ENCODE data around the gene LATS1.
"Not testable (repeated sequence)": the region's sequence is repeated elsewhere in the genome, so short reads cannot be mapped to it uniquely, and the experiment has no call there.

LATS1 gene

GRCh38 chr6:149750136-149750609 is 32.3 kb upstream of the LATS1 start:
- Mint-ChIP-seq H3K27me3 (ENCODE audit: low read depth) (no peaks in the 10 kb centered on the region), H3K9me3 (no peaks in the 10 kb centered on the region), H3K27ac (peak overlapping the region; percentile 65 to 92 (median 84)), H3K4me1 (peaks cover 25% of the 10 kb centered on the region), H3K36me3 (ENCODE audit: low read depth) (no peaks in the 10 kb centered on the region), H3K4me3 (peak overlapping the region; percentile 94 to 100 (median 100))
- TF ChIP-seq, protein P1, sequence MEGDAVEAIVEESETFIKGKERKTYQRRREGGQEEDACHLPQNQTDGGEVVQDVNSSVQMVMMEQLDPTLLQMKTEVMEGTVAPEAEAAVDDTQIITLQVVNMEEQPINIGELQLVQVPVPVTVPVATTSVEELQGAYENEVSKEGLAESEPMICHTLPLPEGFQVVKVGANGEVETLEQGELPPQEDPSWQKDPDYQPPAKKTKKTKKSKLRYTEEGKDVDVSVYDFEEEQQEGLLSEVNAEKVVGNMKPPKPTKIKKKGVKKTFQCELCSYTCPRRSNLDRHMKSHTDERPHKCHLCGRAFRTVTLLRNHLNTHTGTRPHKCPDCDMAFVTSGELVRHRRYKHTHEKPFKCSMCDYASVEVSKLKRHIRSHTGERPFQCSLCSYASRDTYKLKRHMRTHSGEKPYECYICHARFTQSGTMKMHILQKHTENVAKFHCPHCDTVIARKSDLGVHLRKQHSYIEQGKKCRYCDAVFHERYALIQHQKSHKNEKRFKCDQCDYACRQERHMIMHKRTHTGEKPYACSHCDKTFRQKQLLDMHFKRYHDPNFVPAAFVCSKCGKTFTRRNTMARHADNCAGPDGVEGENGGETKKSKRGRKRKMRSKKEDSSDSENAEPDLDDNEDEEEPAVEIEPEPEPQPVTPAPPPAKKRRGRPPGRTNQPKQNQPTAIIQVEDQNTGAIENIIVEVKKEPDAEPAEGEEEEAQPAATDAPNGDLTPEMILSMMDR (IDR thresholded peaks at IDR 0.05; ENCODE audit: unreplicated experiment in 3 of 3): no peak

GRCh38 chr6:149749594-149750135 is 31.8 kb upstream of the LATS1 start, which contains the start of gene PCMT1:
PCMT1 (plus strand) TSS chr6:149749741; CDS start chr6:149749902, 161 bp downstream.
- Mint-ChIP-seq H3K27ac (peak within 1 kb of the TSS; percentile 65 to 92 (median 84)), H3K36me3 (ENCODE audit: low read depth) (no peaks in the 10 kb centered on the region), H3K4me3 (peak within 1 kb of the TSS; percentile 94 to 100 (median 100)), H3K9me3 (no peaks in the 10 kb centered on the region), H3K27me3 (ENCODE audit: low read depth) (no peaks in the 10 kb centered on the region), H3K4me1 (peaks cover 25% of the 10 kb centered on the region)
- TF ChIP-seq, protein P1 (IDR thresholded peaks at IDR 0.05; ENCODE audit: unreplicated experiment in 3 of 3): no peak

GRCh38 chr6:149749082-149749593 is 31.2 kb upstream of the LATS1 start:
- Mint-ChIP-seq H3K4me3 (peak overlapping the region; percentile 94 to 100 (median 100)), H3K27ac (peak overlapping the region; percentile 60 to 92 (median 68)), H3K4me1 (peaks cover 25% of the 10 kb centered on the region)
- H3K27me3 Mint-ChIP-seq (ENCODE audit: low read depth); H3K36me3 Mint-ChIP-seq (ENCODE audit: low read depth); H3K9me3 Mint-ChIP-seq: not testable (repeated sequence)

DNA sequence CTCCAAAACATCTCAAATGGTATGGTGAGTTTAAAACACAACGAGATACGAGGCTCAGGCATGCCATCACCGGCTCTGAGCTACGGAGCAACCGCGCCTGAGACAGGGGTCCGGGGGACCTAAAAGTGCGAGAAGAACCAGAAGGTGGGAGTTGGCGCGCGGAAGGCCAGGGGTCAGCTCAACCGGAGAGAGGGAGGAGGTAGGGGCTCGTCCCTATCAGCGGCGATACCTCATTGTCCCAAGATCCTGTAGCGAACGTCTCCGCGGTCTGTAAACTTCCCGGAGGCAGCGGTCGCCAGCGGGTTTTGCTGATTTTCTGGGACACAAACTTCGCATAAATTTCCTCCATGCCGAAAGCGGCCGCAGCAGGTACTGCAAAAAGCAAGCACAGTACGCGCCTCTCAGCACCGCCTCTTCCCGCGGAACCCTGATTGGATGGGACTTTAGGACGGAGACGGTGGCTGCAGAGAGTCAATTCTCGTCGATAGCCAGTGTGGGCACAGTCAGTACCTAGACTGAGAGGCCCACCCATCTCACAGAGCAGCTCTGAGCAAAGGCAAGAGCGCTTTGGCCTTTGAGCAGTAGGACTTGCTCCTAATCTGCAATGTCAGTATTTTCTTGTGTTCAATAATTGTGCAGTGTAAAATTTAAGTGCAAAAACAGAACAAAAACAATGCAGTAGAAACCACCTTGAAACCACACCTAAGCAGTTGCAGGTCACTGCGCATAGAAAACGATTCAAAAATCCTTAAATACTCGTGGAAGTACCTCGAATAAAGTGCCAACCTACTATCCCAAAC is 28.4 kb upstream of the LATS1 start, which contains the start of gene NUP43:
Gene NUP43, minus strand, starts transcription at position 383 of the 800 bp plus-strand sequence. Its CDS starts 34 bp downstream, at position 349.
- H3K9me3 Mint-ChIP-seq: no peaks in the 10 kb centered on the region
- peaks cover 25% of the 10 kb centered on the region for H3K4me1 Mint-ChIP-seq
- peak within 1 kb of the TSS; percentile 93 to 98 (median 96) for H3K27ac Mint-ChIP-seq
- TF ChIP-seq, protein P1 (IDR thresholded peaks at IDR 0.05; ENCODE audit: unreplicated experiment in 3 of 3): peak; percentile 59 to 69 (median 62)
- peak within 1 kb of the TSS; percentile 98 to 100 (median 100) for H3K4me3 Mint-ChIP-seq
- no peaks in the 10 kb centered on the region for H3K27me3 Mint-ChIP-seq (ENCODE audit: low read depth)
- peaks cover 16% of the 10 kb centered on the region for H3K36me3 Mint-ChIP-seq (ENCODE audit: low read depth)

DNA sequence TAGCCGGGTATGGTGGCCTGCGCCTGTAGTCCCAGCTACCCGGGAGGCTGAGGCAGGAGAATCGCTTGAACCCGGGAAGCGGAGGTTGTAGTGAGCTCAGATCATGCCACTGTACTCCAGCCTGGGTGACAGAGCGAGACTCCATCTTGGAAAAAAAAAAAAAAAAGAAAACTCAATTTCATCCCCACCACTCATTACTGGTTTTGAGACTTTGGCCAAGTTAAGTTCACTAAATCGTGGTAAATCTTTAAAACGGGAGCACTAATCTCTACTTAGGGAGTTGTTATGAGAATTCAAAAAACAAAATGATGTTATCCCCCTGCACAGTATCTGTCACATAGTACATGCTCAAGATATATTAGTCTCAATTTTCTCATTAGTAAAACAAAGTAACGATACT is 27.4 kb upstream of the LATS1 start:
- H3K27me3 Mint-ChIP-seq (ENCODE audit: low read depth); H3K9me3 Mint-ChIP-seq: not testable (repeated sequence)
- H3K27ac Mint-ChIP-seq: peak overlapping the region in 1 of 3 experiments; percentile 96
- peaks cover 19% of the 10 kb centered on the region for H3K4me1 Mint-ChIP-seq
- peak overlapping the region; percentile 98 to 100 (median 100) for H3K4me3 Mint-ChIP-seq
- H3K36me3 Mint-ChIP-seq (ENCODE audit: low read depth): peaks cover 24% of the 10 kb centered on the region

DNA sequence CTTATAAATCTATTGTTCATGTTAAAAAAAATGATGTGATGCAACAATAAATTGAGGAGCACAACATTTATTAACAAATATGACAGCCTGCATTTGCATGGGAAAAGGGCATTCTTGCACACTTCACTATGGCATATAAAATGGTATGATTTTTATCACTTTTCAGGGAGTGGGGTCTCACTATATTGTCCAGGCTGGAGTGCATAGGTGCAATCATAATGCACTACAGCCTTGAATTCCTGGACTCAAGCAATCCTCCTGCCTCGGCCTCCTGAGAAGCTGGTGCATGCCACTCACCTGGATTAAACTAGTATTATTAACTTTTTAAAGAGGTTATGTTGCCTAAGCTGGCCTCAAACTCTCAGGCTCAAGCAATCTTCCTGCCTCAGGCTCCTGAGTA is 17.0 kb upstream of the LATS1 start:
- Mint-ChIP-seq H3K36me3 (ENCODE audit: low read depth) (peaks cover 44% of the 10 kb centered on the region), H3K4me3 (no peak overlapping the region), H3K27me3 (ENCODE audit: low read depth) (no peaks in the 10 kb centered on the region), H3K27ac (no peak overlapping the region), H3K4me1 (no peaks in the 10 kb centered on the region), H3K9me3 (no peaks in the 10 kb centered on the region)
- TF ChIP-seq, protein P1 (IDR thresholded peaks at IDR 0.05; ENCODE audit: unreplicated experiment in 3 of 3): no peak
